GM12892 (cell line): ENCODE measurements around the gene C17orf114.

Source experiments
- POLR2A ChIP-seq: IDR thresholded peaks from 2 replicates; pipeline ENCODE4 v1.6.1; 2011; ENCODE audit warnings: low read depth, low read length, control low read depth
- POLR2AphosphoS5 ChIP-seq: IDR thresholded peaks from 2 replicates; pipeline ENCODE4 v1.6.1; 2011; ENCODE audit warnings: low read depth, low read length, control low read depth
- TAF1 ChIP-seq: IDR thresholded peaks from 2 replicates; pipeline ENCODE4 v1.6.1; 2011; ENCODE audit warnings: low read depth, mild to moderate bottlenecking, control low read depth, low read length, borderline replicate concordance

GRCh38 chr17:4786106-4786511 is 16.0 kb downstream of the C17orf114 start, which contains the start of gene VMO1:
- TF ChIP-seq POLR2A (no peak), POLR2AphosphoS5 (no peak), TAF1 (no peak)
